ENCODE results near the gene WDR81. TPM values are rescaled to one million over a fixed set of nuclear protein-coding genes. Genes with fewer than 3 reads are reported as not detected.

The WDR81 gene
- total and polyA plus RNA-seq, 2 donors, result 11.8 to 37.7 TPM

GRCh38 chr17:1744551-1745512, 20.3 kb downstream of the WDR81 start:
- Histone ChIP-seq H3K27ac (ENCODE audit: low read depth) (no peak overlapping the region), H3K4me3 (ENCODE audit: low read depth, low read length) (no peak overlapping the region), H3K4me1 (ENCODE audit: insufficient read depth) (no peaks in the 10 kb centered on the region), H3K36me3 (ENCODE audit: insufficient read depth) (no peaks in the 10 kb centered on the region)
- 77% methylated on average over 29 of the region's 29 CpGs for WGBS
- DNase-seq (ENCODE audit: extremely low spot score), result no peak

- 92% methylated on average over 12 of the region's 12 CpGs for WGBS
- no peak overlapping the region for H3K27ac ChIP-seq (ENCODE audit: low read depth)
Observed at GRCh38 chr17:1745513-1746020, 21.1 kb downstream of the WDR81 start.

DNA sequence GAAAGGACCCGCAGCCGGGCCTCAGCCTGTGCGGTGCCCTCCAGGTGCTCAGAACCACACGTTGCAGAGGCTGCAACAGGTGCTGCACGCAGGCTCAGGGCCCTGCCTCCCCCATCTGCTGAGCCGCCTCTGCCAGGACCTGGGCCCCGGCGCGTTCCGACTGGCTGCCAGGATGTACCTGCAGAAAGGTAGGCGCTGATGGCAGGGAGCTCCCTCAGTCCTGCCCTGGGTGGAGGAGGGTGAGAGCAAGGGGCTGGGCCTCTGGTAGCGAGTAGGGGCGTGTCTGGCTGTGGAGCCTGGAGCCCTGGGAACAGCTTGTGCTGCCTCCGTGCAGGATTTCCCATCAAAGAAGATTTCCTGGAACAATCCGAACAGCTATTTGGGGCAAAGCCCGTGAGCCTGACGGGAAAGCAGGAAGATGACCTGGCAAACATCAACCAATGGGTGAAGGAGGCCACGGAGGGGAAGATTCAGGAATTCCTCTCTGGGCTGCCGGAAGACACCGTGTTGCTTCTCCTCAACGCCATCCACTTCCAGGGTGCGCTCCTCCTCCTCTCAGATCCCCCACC, 22.6 kb downstream of the WDR81 start:
- 79% methylated on average over 22 of the region's 22 CpGs for WGBS
- Histone ChIP-seq H3K4me3 (ENCODE audit: low read depth, low read length) (no peak overlapping the region), H3K36me3 (ENCODE audit: insufficient read depth) (no peaks in the 10 kb centered on the region), H3K4me1 (ENCODE audit: insufficient read depth) (no peaks in the 10 kb centered on the region), H3K27ac (ENCODE audit: low read depth) (no peak overlapping the region)
- DNase-seq (ENCODE audit: extremely low spot score), result no peak

More at GRCh38 chr17:1745513-1746020, 21.1 kb downstream of the WDR81 start:
- DNase-seq (ENCODE audit: extremely low spot score), result no peak
- H3K4me1 ChIP-seq (ENCODE audit: insufficient read depth), result no peaks in the 10 kb centered on the region
- no peak overlapping the region for H3K4me3 ChIP-seq (ENCODE audit: low read depth, low read length)
- no peaks in the 10 kb centered on the region for H3K36me3 ChIP-seq (ENCODE audit: insufficient read depth)

GRCh38 chr17:1750628-1751027, 26.1 kb downstream of the WDR81 start:
- Histone ChIP-seq H3K27ac (ENCODE audit: low read depth) (no peak overlapping the region), H3K4me3 (ENCODE audit: low read depth, low read length) (no peak overlapping the region), H3K36me3 (ENCODE audit: insufficient read depth) (no peaks in the 10 kb centered on the region), H3K4me1 (ENCODE audit: insufficient read depth) (no peaks in the 10 kb centered on the region)
- WGBS, result 84% methylated on average over 9 of the region's 9 CpGs
- no peak for DNase-seq (ENCODE audit: extremely low spot score)

- Histone ChIP-seq H3K4me1 (ENCODE audit: insufficient read depth) (no peaks in the 10 kb centered on the region), H3K27ac (ENCODE audit: low read depth) (no peak overlapping the region), H3K36me3 (ENCODE audit: insufficient read depth) (no peaks in the 10 kb centered on the region), H3K4me3 (ENCODE audit: low read depth, low read length) (no peak overlapping the region)
- no peak for DNase-seq (ENCODE audit: extremely low spot score)
- WGBS, result 58% methylated on average over 18 of the region's 18 CpGs
Observed at GRCh38 chr17:1752425-1753262, 28.1 kb downstream of the WDR81 start.

DNA sequence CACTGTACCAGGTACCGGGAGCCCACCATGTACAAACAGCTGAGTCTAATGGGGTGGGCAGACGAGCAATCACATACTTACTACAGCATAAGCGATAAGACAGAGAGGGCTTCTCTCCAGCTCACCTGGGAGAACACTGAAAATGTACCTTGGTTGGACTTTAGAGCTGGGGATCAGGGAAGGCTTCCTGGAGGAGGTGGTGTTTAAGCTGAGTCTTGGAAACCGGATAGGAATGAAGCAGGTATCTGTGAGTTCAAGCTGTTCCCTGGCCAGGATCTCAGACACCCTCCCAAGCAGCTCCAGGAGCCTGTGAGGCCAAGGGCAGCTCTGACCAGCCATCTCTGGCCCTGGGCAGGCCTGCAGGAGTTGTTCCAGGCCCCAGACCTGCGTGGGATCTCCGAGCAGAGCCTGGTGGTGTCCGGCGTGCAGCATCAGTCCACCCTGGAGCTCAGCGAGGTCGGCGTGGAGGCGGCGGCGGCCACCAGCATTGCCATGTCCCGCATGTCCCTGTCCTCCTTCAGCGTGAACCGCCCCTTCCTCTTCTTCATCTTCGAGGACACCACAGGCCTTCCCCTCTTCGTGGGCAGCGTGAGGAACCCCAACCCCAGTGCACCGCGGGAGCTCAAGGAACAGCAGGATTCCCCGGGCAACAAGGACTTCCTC, 29.4 kb downstream of the WDR81 start:
- H3K4me1 ChIP-seq (ENCODE audit: insufficient read depth), result no peaks in the 10 kb centered on the region
- H3K4me3 ChIP-seq (ENCODE audit: low read depth, low read length), result no peak overlapping the region
- no peaks in the 10 kb centered on the region for H3K36me3 ChIP-seq (ENCODE audit: insufficient read depth)
- no peak for DNase-seq (ENCODE audit: extremely low spot score)
- H3K27ac ChIP-seq (ENCODE audit: low read depth), result no peak overlapping the region
- 85% methylated on average over 23 of the region's 23 CpGs for WGBS

DNA sequence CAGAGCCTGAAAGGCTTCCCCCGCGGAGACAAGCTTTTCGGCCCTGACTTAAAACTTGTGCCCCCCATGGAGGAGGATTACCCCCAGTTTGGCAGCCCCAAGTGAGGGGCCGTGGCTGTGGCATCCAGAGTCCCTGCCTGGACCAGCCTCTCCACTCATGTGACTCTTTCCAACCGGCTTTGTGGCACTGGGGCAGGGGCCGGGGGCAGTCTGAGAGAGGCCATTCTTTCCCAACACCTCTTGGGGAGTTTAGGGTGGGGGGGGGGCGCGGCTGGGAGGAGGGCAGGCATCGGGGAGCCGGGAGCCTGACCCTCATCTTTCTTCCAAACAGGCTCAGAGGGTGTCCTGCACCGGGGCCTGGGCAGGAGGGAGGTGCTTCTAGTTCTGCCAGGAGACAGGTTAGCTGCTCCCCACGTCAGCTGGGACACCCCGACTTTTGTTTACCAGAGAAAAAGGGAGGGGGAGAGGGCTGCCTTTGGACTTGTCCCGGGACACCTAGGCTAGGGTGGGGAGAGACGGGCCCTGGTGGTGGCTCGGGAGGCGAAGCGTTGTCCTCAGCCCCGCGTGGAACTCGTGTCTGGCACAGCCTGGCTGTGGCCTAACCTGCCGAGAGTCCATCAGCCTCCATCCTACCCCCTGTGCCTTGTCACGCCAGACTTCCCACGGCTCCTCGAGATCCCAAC, 30.1 kb downstream of the WDR81 start:
- Histone ChIP-seq H3K27ac (ENCODE audit: low read depth) (no peak overlapping the region), H3K4me3 (ENCODE audit: low read depth, low read length) (no peak overlapping the region), H3K36me3 (ENCODE audit: insufficient read depth) (no peaks in the 10 kb centered on the region), H3K4me1 (ENCODE audit: insufficient read depth) (no peaks in the 10 kb centered on the region)
- no peak for DNase-seq (ENCODE audit: extremely low spot score)
- WGBS, result 73% methylated on average over 25 of the region's 25 CpGs

DNA sequence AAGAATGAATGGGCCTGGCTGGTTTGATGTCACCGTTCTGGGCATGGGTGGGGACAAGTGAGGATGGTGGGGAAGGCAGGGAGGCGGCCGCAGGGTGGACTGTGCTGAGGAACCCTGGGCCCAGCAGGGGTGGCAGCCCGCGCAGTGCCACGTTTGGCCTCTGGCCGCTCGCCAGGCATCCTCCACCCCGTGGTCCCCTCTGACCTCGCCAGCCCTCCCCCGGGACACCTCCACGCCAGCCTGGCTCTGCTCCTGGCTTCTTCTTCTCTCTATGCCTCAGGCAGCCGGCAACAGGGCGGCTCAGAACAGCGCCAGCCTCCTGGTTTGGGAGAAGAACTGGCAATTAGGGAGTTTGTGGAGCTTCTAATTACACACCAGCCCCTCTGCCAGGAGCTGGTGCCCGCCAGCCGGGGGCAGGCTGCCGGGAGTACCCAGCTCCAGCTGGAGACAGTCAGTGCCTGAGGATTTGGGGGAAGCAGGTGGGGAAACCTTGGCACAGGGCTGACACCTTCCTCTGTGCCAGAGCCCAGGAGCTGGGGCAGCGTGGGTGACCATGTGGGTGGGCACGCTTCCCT, 30.8 kb downstream of the WDR81 start:
- H3K36me3 ChIP-seq (ENCODE audit: insufficient read depth), result no peaks in the 10 kb centered on the region
- no peaks in the 10 kb centered on the region for H3K4me1 ChIP-seq (ENCODE audit: insufficient read depth)
- WGBS, result 74% methylated on average over 20 of the region's 20 CpGs
- no peak for DNase-seq (ENCODE audit: extremely low spot score)
- H3K4me3 ChIP-seq (ENCODE audit: low read depth, low read length), result no peak overlapping the region
- H3K27ac ChIP-seq (ENCODE audit: low read depth), result no peak overlapping the region

- Histone ChIP-seq H3K27ac (ENCODE audit: low read depth) (no peak overlapping the region), H3K4me1 (ENCODE audit: insufficient read depth) (no peaks in the 10 kb centered on the region), H3K4me3 (ENCODE audit: low read depth, low read length) (no peak overlapping the region), H3K36me3 (ENCODE audit: insufficient read depth) (no peaks in the 10 kb centered on the region)
- 60% methylated on average over 17 of the region's 17 CpGs for WGBS
- no peak for DNase-seq (ENCODE audit: extremely low spot score)
Observed at GRCh38 chr17:1755827-1756262, 31.3 kb downstream of the WDR81 start.

GRCh38 chr17:1758807-1759206, 34.3 kb downstream of the WDR81 start:
- H3K27ac ChIP-seq (ENCODE audit: low read depth), result no peak overlapping the region
- 79% methylated on average over 15 of the region's 15 CpGs for WGBS
- no peak for DNase-seq (ENCODE audit: extremely low spot score)

DNA sequence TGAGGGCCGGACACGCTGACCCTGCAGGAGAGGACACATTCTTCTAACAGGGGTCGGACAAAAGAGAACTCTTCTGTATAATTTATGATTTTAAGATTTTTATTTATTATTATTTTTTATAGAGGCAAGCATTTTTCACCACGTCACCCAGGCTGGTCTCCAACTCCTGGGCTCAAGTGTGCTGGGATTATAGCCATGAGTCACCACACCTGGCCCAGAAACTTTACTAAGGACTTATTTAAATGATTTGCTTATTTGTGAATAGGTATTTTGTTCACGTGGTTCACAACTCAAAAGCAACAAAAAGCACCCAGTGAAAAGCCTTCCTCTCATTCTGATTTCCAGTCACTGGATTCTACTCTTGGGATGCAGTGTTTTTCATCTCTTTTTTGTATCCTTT, 35.0 kb downstream of the WDR81 start:
- H3K27ac ChIP-seq (ENCODE audit: low read depth), result no peak overlapping the region
- H3K36me3 ChIP-seq (ENCODE audit: insufficient read depth), result no peaks in the 10 kb centered on the region
- no peak overlapping the region for H3K4me3 ChIP-seq (ENCODE audit: low read depth, low read length)
- WGBS, result 67% methylated on average over 5 of the region's 5 CpGs
- no peak for DNase-seq (ENCODE audit: extremely low spot score)
- H3K4me1 ChIP-seq (ENCODE audit: insufficient read depth), result no peaks in the 10 kb centered on the region

More at GRCh38 chr17:1758807-1759206, 34.3 kb downstream of the WDR81 start:
- Histone ChIP-seq H3K4me3 (ENCODE audit: low read depth, low read length) (no peak overlapping the region), H3K4me1 (ENCODE audit: insufficient read depth) (no peaks in the 10 kb centered on the region), H3K36me3 (ENCODE audit: insufficient read depth) (no peaks in the 10 kb centered on the region)

DNA sequence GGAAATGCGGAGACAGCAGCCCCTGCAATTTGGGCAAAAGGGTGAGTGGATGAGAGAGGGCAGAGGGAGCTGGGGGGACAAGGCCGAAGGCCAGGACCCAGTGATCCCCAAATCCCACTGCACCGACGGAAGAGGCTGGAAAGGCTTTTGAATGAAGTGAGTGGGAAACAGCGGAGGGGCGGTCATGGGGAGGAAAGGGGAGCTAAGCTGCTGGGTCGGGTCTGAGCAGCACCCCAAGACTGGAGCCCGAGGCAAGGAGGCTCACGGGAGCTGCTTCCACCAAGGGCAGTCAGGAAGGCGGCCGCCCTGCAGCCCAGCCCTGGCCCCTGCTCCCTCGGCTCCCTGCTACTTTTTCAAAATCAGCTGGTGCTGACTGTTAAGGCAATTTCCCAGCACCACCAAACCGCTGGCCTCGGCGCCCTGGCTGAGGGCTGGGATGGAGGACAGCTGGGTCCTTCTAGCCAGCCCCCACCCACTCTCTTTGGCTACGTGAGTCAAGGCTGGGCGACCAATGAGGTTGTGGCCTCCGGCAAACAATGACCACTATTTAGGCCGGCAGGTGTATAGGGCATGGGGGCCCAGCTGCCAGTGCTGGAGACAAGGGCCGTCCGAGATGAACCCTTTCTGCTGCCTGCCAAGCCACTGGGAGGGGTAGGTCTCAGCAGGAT, 37.9 kb downstream of the WDR81 start:
- peak overlapping the region; percentile 38 for H3K4me3 ChIP-seq (ENCODE audit: low read depth, low read length)
- H3K36me3 ChIP-seq (ENCODE audit: insufficient read depth), result no peaks in the 10 kb centered on the region
- H3K4me1 ChIP-seq (ENCODE audit: insufficient read depth), result no peaks in the 10 kb centered on the region
- peak overlapping the region; percentile 54 for H3K27ac ChIP-seq (ENCODE audit: low read depth)
- 38% methylated on average over 21 of the region's 21 CpGs for WGBS
- no peak for DNase-seq (ENCODE audit: extremely low spot score)

Measured in urinary bladder (tissue), 4 donors.